ENCODE results near the gene RDH16. TPM values are rescaled to one million over a fixed set of nuclear protein-coding genes. Genes with fewer than 3 reads are reported as not detected.

Gene RDH16
- total and polyA plus RNA-seq, 2 donors = 0.28 to 1.8 TPM

DNA sequence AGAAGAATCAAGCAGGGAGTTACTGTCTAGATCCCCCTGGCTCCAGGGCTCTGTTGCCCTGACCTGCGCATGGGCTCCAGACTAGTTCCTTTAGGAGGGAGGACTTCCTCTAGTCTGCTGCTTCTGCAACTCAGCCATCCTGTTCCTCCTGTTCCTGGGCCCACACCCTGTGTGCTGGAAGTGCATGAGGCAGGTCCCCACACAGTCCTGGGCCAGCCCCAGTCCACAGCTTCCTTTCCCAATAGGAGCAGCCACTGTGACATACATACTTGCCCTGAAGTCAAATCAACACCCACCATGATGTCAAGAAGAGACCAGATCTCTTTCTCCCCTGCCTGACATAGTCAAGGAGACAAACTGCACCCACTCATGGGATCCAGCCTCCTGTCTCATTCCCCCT lies 24.5 kb downstream of the RDH16 start:
- H3K36me3 ChIP-seq (ENCODE audit: control insufficient read depth in 2 of 2, insufficient read depth in 2 of 2, low read length in 1 of 2) = no peaks in the 10 kb centered on the region
- H3K4me3 ChIP-seq (ENCODE audit: low read length in 2 of 2) = no peak overlapping the region
- peaks cover 6 to 48% of the 10 kb centered on the region in 2 donors for H3K4me1 ChIP-seq (ENCODE audit: control insufficient read depth in 2 of 2, insufficient read depth in 2 of 2, low read length in 2 of 2)
- no peak for DNase-seq (ENCODE audit: low read depth in 6 of 9, low spot score in 9 of 9)
- no peak overlapping the region for H3K27ac ChIP-seq (ENCODE audit: low read depth in 1 of 2, low read length in 1 of 2)
- H3K9me3 ChIP-seq (ENCODE audit: control insufficient read depth in 2 of 2, insufficient read depth in 1 of 2, low read length in 1 of 2) = no peaks in the 10 kb centered on the region
- WGBS = 97% methylated on average over 1 of the region's 1 CpG
- H3K27me3 ChIP-seq (ENCODE audit: control insufficient read depth in 2 of 2, insufficient read depth in 1 of 2, low read length in 1 of 2) = no peaks in the 10 kb centered on the region

- no peaks in the 10 kb centered on the region for H3K9me3 ChIP-seq (ENCODE audit: control insufficient read depth in 2 of 2, insufficient read depth in 1 of 2, low read length in 1 of 2)
- peak overlapping the region in 1 of 2 donors; percentile 85 for H3K27ac ChIP-seq (ENCODE audit: low read depth in 1 of 2, low read length in 1 of 2)
- no peak overlapping the region for H3K4me3 ChIP-seq (ENCODE audit: low read length in 2 of 2)
- peak in 3 of 9 donors; percentile 7 to 43 (median 8) for DNase-seq (ENCODE audit: low read depth in 6 of 9, low spot score in 9 of 9)
- no peaks in the 10 kb centered on the region for H3K27me3 ChIP-seq (ENCODE audit: control insufficient read depth in 2 of 2, insufficient read depth in 1 of 2, low read length in 1 of 2)
- H3K4me1 ChIP-seq (ENCODE audit: control insufficient read depth in 2 of 2, insufficient read depth in 2 of 2, low read length in 2 of 2) = peaks cover 6 to 52% of the 10 kb centered on the region in 2 donors
- WGBS = 78% methylated on average over 5 of the region's 5 CpGs
- no peaks in the 10 kb centered on the region for H3K36me3 ChIP-seq (ENCODE audit: control insufficient read depth in 2 of 2, insufficient read depth in 2 of 2, low read length in 1 of 2)
These were observed 25.3 kb downstream of the RDH16 start for GRCh38 chr12:56932146-56932545.

DNA sequence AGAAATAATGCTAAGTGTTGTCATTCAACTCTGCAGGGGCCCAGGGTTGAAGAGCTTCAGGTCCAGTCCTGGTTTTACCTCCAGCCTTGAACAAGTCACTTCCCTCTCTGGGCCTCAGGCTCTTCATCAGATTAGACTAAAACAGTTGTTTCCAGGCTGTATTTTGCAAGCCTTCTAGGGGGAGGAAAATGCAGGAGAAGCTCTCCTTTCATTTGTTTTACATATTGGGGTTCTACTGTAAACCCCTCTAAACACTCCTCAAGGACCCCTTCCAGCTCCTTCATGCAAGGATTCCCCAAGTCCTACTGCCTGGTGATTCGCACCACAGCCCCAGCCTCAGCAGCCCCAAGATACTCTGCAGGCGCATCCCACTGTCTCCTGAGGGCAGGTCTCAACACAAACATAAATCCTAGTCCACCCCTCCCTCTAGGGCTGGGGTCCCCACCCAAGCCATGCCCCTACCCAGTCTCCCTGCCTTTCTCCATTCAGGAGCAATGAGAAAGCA lies 25.9 kb downstream of the RDH16 start:
- 82% methylated on average over 2 of the region's 2 CpGs for WGBS
- DNase-seq (ENCODE audit: low read depth in 6 of 9, low spot score in 9 of 9) = peak; percentile 60 to 93 (median 81)
- H3K27me3 ChIP-seq (ENCODE audit: control insufficient read depth in 2 of 2, insufficient read depth in 1 of 2, low read length in 1 of 2) = no peaks in the 10 kb centered on the region
- H3K4me3 ChIP-seq (ENCODE audit: low read length in 2 of 2) = peak overlapping the region in 1 of 2 donors; percentile 14
- H3K9me3 ChIP-seq (ENCODE audit: control insufficient read depth in 2 of 2, insufficient read depth in 1 of 2, low read length in 1 of 2) = no peaks in the 10 kb centered on the region
- H3K36me3 ChIP-seq (ENCODE audit: control insufficient read depth in 2 of 2, insufficient read depth in 2 of 2, low read length in 1 of 2) = no peaks in the 10 kb centered on the region
- peak overlapping the region; percentile 31 to 85 for H3K27ac ChIP-seq (ENCODE audit: low read depth in 1 of 2, low read length in 1 of 2)
- H3K4me1 ChIP-seq (ENCODE audit: control insufficient read depth in 2 of 2, insufficient read depth in 2 of 2, low read length in 2 of 2) = peaks cover 6 to 52% of the 10 kb centered on the region in 2 donors

GRCh38 chr12:56930241-56930640 lies 27.2 kb downstream of the RDH16 start:
- Histone ChIP-seq H3K27me3 (ENCODE audit: control insufficient read depth in 2 of 2, insufficient read depth in 1 of 2, low read length in 1 of 2) (no peaks in the 10 kb centered on the region), H3K4me3 (ENCODE audit: low read length in 2 of 2) (no peak overlapping the region)
- WGBS = 96% methylated on average over 8 of the region's 8 CpGs

DNA sequence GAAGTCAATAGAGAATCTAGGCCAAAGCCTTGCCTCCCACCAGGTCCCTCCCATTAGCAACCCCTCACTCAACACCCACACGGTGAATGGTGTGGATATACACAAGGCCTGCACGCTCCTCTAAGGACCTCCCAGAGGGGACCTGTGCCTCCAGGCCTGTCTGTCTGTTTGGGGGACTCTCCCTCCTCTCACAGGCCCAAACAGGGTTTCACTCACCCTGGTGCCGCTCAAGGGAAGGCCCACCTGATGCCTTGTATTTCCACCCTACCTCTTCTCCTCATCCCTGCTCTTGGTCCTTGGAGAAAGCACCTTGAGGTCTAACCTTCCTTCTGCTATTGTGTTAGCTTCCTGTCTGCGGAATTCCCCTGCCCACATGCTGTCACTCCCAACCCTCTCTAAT lies 27.6 kb downstream of the RDH16 start:
- 98% methylated on average over 4 of the region's 4 CpGs for WGBS
- H3K4me3 ChIP-seq (ENCODE audit: low read length in 2 of 2) = no peak overlapping the region
- no peaks in the 10 kb centered on the region for H3K36me3 ChIP-seq (ENCODE audit: control insufficient read depth in 2 of 2, insufficient read depth in 2 of 2, low read length in 1 of 2)
- no peaks in the 10 kb centered on the region for H3K9me3 ChIP-seq (ENCODE audit: control insufficient read depth in 2 of 2, insufficient read depth in 1 of 2, low read length in 1 of 2)
- H3K27me3 ChIP-seq (ENCODE audit: control insufficient read depth in 2 of 2, insufficient read depth in 1 of 2, low read length in 1 of 2) = no peaks in the 10 kb centered on the region
- no peak overlapping the region for H3K27ac ChIP-seq (ENCODE audit: low read depth in 1 of 2, low read length in 1 of 2)
- peaks cover 6 to 52% of the 10 kb centered on the region in 2 donors for H3K4me1 ChIP-seq (ENCODE audit: control insufficient read depth in 2 of 2, insufficient read depth in 2 of 2, low read length in 2 of 2)
- no peak for DNase-seq (ENCODE audit: low read depth in 6 of 9, low spot score in 9 of 9)

More at GRCh38 chr12:56930241-56930640, 27.2 kb downstream of the RDH16 start:
- H3K9me3 ChIP-seq (ENCODE audit: control insufficient read depth in 2 of 2, insufficient read depth in 1 of 2, low read length in 1 of 2) = no peaks in the 10 kb centered on the region
- DNase-seq (ENCODE audit: low read depth in 6 of 9, low spot score in 9 of 9) = no peak
- H3K36me3 ChIP-seq (ENCODE audit: control insufficient read depth in 2 of 2, insufficient read depth in 2 of 2, low read length in 1 of 2) = no peaks in the 10 kb centered on the region
- peaks cover 6 to 52% of the 10 kb centered on the region in 2 donors for H3K4me1 ChIP-seq (ENCODE audit: control insufficient read depth in 2 of 2, insufficient read depth in 2 of 2, low read length in 2 of 2)
- H3K27ac ChIP-seq (ENCODE audit: low read depth in 1 of 2, low read length in 1 of 2) = no peak overlapping the region

DNA sequence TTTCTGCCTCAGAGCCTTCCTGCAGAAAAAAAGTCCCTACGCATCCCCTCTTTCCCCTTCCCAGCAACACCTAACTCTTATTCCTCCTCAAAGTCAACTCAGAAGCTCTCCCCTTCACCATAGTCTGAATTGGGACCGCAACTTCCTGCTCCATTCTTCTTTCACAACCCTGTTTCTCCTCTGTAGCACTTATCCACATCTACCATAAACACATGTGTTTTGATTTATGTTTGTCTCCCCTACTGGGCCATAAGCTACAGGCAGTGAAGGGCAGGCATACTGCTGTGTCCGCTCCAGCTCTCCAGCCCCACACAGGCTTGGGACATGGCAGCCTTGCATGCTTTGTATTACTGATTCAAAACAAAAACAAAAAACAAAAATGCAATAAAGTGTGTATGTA lies 29.1 kb downstream of the RDH16 start:
- no peaks in the 10 kb centered on the region for H3K9me3 ChIP-seq (ENCODE audit: control insufficient read depth in 2 of 2, insufficient read depth in 1 of 2, low read length in 1 of 2)
- H3K36me3 ChIP-seq (ENCODE audit: control insufficient read depth in 2 of 2, insufficient read depth in 2 of 2, low read length in 1 of 2) = no peaks in the 10 kb centered on the region
- H3K4me3 ChIP-seq (ENCODE audit: low read length in 2 of 2) = no peak overlapping the region
- peaks cover 6 to 50% of the 10 kb centered on the region in 2 donors for H3K4me1 ChIP-seq (ENCODE audit: control insufficient read depth in 2 of 2, insufficient read depth in 2 of 2, low read length in 2 of 2)
- 56% methylated on average over 3 of the region's 3 CpGs for WGBS
- DNase-seq (ENCODE audit: low read depth in 6 of 9, low spot score in 9 of 9) = peak in 3 of 9 donors; percentile 18 to 57 (median 23)
- peak overlapping the region in 1 of 2 donors; percentile 10 for H3K27ac ChIP-seq (ENCODE audit: low read depth in 1 of 2, low read length in 1 of 2)
- no peaks in the 10 kb centered on the region for H3K27me3 ChIP-seq (ENCODE audit: control insufficient read depth in 2 of 2, insufficient read depth in 1 of 2, low read length in 1 of 2)

DNA sequence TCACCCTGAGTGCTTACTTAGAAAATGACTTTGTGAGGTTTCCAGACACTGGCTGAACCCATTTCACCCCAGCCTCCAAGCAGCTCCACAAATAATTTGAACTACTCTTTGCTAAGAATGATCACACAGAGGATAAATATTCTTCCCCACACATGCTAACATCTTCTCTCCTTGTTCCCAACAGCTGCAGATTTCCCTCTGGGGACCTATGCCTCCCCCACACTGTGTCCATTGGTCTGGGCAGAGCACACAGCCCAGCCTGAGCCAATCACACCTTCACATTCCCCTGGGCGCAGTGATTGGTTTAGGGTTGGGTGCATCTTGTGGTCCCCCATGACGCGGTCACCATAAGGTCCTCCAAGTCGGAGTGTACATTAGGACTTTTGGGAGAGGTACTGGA lies 30.1 kb downstream of the RDH16 start:
- H3K4me3 ChIP-seq (ENCODE audit: low read length in 2 of 2) = no peak overlapping the region
- WGBS = 97% methylated on average over 4 of the region's 4 CpGs
- H3K36me3 ChIP-seq (ENCODE audit: control insufficient read depth in 2 of 2, insufficient read depth in 2 of 2, low read length in 1 of 2) = no peaks in the 10 kb centered on the region
- H3K27me3 ChIP-seq (ENCODE audit: control insufficient read depth in 2 of 2, insufficient read depth in 1 of 2, low read length in 1 of 2) = no peaks in the 10 kb centered on the region
- DNase-seq (ENCODE audit: low read depth in 6 of 9, low spot score in 9 of 9) = no peak
- peaks cover 6 to 42% of the 10 kb centered on the region in 2 donors for H3K4me1 ChIP-seq (ENCODE audit: control insufficient read depth in 2 of 2, insufficient read depth in 2 of 2, low read length in 2 of 2)
- no peak overlapping the region for H3K27ac ChIP-seq (ENCODE audit: low read depth in 1 of 2, low read length in 1 of 2)
- H3K9me3 ChIP-seq (ENCODE audit: control insufficient read depth in 2 of 2, insufficient read depth in 1 of 2, low read length in 1 of 2) = no peaks in the 10 kb centered on the region

DNA sequence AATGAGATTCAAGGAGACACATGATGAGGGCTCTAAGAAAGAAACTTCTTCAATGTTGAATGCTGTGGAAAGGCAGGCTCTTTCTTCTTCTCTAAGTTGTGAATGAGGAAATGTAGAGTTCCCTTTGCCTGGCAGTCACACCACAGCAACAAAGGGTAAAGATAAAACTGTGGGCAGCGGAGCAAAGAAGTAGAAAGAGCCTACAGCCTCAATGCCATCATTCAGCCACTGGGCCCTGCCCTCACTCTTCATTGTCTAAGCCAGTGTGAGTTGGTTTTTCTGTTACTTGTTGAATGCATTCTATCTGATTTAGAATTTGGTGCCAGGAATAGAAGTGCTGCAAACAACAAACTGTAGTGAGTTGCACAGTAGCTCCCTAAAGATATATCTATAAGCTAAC lies 35.4 kb downstream of the RDH16 start:
- Histone ChIP-seq H3K4me3 (ENCODE audit: low read length in 2 of 2) (no peak overlapping the region), H3K9me3 (ENCODE audit: control insufficient read depth in 2 of 2, insufficient read depth in 1 of 2, low read length in 1 of 2) (no peaks in the 10 kb centered on the region), H3K36me3 (ENCODE audit: control insufficient read depth in 2 of 2, insufficient read depth in 2 of 2, low read length in 1 of 2) (no peaks in the 10 kb centered on the region), H3K27me3 (ENCODE audit: control insufficient read depth in 2 of 2, insufficient read depth in 1 of 2, low read length in 1 of 2) (no peaks in the 10 kb centered on the region), H3K4me1 (ENCODE audit: control insufficient read depth in 2 of 2, insufficient read depth in 2 of 2, low read length in 2 of 2) (no peaks in the 10 kb centered on the region), H3K27ac (ENCODE audit: low read depth in 1 of 2, low read length in 1 of 2) (no peak overlapping the region)
- 79% methylated on average over 1 of the region's 1 CpG for WGBS
- peak in 1 of 9 donors; percentile 12 for DNase-seq (ENCODE audit: low read depth in 6 of 9, low spot score in 9 of 9)

DNA sequence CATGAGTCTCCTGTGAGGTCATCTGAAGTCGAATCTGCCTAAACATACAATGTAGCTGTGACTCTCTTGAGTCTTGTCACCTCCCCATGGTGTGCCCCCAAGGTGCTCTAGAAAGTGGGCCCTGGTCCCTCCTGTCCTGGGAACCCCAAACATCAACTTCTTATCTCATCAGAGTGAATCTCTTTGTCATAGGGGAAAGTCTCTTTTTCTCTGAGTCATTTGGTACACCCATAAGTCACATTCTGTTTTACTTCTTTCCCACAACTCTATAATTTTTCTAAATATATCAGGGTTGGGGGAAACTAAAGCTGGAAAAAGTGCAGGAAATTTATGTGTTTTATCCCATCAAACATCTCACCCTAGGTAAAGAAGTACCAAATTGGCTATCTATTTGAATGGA lies 36.1 kb downstream of the RDH16 start:
- WGBS = 96% methylated on average over 1 of the region's 1 CpG
- Histone ChIP-seq H3K27ac (ENCODE audit: low read depth in 1 of 2, low read length in 1 of 2) (no peak overlapping the region), H3K36me3 (ENCODE audit: control insufficient read depth in 2 of 2, insufficient read depth in 2 of 2, low read length in 1 of 2) (no peaks in the 10 kb centered on the region), H3K9me3 (ENCODE audit: control insufficient read depth in 2 of 2, insufficient read depth in 1 of 2, low read length in 1 of 2) (no peaks in the 10 kb centered on the region), H3K4me3 (ENCODE audit: low read length in 2 of 2) (no peak overlapping the region), H3K4me1 (ENCODE audit: control insufficient read depth in 2 of 2, insufficient read depth in 2 of 2, low read length in 2 of 2) (no peaks in the 10 kb centered on the region), H3K27me3 (ENCODE audit: control insufficient read depth in 2 of 2, insufficient read depth in 1 of 2, low read length in 1 of 2) (no peaks in the 10 kb centered on the region)
- no peak for DNase-seq (ENCODE audit: low read depth in 6 of 9, low spot score in 9 of 9)

All from thymus (tissue), 11 donors.